Stimulated activated CD8-positive, alpha-beta memory T cell treated with anti-CD3 and anti-CD28 coated beads, Interleukin-4, amount 100 ng/mL, for 4 hours (primary cell): ENCODE measurements around the gene GTF3C2.
A peak's percentile ranks its signal among the peaks of the same experiment; 100 is the strongest.

Experiments
- DNase-seq, 2 donors: peaks; one replicate each; pipeline ENCODE4 v3.0.0-alpha.2; 2020; ENCODE audit warnings: low read depth in 2 of 2, low spot score in 1 of 2

GTF3C2 gene

DNA sequence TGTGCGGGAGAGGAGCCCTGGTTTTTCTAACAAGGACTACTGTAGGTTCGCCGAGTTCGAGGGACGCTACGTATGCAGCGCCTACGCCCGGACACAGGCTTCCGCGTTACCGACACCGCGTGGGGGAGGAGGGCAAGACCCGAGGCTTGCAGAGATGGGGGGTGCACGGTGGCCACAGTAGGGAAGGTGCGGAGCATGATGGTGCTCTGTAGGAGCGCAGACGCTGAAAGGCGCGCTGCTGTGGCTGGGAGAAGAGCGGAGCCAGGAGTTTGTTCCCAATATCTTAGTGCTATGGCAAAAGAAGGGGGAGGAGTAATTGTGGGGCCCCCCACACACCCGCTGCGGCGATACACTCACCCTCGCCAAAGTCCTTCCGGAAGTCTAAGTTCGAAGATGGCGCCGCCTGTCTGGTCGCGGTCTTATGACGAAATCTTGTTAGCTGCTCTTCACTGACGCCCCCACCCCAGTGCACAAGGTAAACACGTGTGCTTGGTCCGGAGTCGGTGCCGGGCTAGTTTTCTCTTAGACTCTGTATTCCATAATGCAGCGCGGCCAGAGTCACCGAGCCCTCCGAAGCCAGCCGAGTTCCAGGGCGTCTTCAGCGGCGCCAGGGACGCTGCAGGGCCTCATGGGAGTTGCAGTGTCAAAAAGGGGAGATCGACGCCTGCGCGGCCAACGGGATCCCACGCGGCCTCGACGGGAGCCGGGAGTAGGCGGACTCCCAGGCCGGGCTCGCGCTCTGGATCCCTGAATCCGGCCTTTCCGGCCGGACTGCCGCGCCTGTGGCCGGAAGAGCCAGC, at the start of gene GTF3C2:
Gene GTF3C2, minus strand, starts transcription at position 383 of the 800 bp plus-strand sequence. CDS start 13,210 bp downstream, outside the sequence.
- peak; percentile 88 to 89 for DNase-seq

DNA sequence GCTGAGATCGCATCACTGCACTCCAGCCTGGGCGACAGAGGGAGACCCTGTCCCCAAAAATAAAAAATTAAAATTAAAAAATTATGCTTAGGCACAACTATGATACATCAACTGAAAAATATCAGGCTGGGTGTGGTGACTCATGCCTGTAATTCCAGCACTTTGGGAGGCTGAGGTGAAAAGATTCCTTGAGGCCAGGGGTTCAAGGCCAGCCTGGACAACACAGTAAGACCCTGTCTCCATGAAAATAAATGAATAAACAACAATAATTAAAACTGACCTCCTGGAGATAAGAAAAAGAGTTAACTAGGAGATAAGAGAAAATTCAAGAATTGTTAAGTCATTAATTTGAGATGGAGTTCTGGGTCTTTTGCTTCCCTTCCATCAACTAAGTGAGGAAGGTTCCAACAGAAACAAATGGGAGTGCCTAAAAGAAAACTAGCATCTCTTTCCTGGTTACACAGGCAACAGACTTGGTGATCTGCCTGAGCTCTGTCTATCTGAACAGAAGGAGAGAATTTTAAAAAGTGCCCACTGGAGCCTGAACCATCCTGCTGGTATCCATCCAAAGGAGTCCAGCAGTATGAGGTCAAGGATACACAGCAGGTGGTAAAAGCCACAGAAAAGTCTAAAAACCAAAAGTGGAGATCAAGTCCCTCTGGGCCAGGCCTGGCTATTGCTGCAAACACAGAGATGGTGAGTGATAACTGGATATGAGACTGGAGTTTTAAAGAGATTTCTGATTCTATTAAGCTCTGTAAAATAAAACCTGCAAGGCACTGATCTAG, 44.0 kb upstream of the GTF3C2 start:
- DNase-seq: no peak

GRCh38 chr2:27398962-27399361, 42.4 kb upstream of the GTF3C2 start:
- DNase-seq: no peak

DNA sequence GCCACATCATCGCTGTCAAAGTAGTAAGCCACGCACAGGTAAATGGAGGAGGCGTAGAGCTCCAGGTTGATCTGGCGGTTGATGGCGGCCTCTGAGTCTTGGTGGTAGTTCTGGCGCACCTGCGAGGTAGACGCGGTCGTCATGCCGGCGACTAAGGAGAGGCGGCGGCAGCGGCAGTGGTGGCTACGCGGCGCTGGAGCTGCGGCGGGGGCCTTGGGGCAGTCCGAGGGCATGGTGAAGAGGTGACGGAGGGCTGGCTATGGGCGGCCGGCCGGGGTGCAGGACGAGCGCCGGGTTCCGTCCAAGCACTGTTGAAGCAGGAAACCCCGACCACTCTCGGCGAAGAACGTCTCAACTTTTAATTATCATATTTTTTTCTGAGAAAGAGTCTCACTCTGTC, 36.7 kb upstream of the GTF3C2 start:
- DNase-seq: no peak

GRCh38 chr2:27390822-27391679, 34.5 kb upstream of the GTF3C2 start:
- no peak for DNase-seq

DNA sequence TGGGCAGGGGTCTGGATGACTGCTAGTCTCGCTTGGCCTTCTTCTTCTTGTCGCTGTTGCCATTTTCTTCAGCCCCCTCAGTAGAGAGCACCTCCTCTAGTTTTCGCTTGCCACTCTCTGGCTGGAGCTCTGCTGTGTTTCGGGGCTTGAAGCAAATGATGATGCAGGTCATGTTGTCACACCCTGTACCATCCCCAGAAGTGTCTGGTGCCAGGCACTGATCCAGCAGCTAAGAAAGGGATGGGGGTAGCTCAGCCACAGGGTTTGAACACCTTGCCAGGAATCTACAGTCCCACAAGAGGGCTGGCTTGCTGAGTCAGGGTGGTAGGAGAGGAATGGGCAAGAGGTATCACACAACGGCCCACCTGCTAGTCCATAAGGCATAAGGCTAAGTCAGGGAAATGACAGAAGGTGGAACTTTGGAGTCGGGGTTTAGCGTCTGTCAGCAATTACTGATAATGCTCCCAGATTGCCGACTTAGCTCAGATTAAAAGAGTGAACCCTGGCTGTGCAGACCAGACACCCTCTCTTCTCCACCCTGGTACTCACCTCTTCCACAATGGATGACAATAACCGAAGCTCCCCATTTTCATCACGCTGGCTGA, 25.1 kb upstream of the GTF3C2 start:
- DNase-seq: no peak

- peak; percentile 72 to 80 for DNase-seq
Observed at GRCh38 chr2:27380626-27381545, 24.3 kb upstream of the GTF3C2 start, which contains the start of gene ZNF513. Gene ZNF513, minus strand, starts transcription at chr2:27380734. Its CDS starts 208 bp downstream, at chr2:27380526.

- DNase-seq: no peak
Observed at GRCh38 chr2:27379836-27380625, 23.5 kb upstream of the GTF3C2 start.

DNA sequence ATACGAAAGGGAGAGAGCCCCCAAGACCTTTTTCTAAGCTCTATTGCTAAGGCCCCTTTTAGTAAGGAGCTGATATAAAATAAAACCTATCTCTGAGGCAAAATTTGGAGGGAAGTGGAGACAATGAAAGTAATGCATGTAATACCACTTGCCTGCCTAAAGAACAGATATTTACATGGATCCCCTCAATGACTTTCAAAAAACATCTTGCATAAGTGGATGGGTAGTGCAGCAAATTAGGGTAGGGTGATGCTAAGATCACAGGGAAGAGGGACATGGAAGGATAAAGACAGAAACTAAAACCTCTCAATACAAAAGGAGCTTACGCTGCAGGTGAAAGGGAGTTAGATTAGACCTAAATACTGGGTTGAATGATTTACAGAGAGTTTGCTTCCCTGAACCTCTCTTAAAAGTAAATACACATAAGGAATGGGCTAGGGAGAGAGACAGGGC, 22.8 kb upstream of the GTF3C2 start:
- DNase-seq: no peak

DNA sequence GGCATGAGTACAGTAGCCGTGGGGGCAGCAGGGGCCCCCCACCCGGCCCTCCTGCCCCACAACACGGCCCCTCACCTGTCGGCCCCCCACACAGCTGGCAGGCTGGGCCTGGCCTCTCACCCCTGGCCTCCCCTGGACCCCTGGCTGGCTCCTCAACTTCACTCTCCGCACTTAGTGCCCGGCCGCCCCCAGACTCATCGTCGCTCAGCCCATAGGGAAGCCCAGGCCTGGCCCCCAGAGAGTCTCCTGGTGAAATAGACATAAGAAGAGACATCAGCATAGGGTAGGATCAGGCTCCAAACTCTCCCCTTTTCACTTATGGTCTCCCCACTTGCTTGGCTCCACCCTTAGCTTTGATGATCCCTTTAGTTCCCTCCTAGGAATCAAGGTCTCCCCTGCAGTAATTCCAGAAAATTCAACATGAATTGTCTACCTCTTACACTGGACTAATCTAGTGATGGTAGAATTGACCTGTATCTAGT, 22.3 kb upstream of the GTF3C2 start:
- DNase-seq: no peak

DNA sequence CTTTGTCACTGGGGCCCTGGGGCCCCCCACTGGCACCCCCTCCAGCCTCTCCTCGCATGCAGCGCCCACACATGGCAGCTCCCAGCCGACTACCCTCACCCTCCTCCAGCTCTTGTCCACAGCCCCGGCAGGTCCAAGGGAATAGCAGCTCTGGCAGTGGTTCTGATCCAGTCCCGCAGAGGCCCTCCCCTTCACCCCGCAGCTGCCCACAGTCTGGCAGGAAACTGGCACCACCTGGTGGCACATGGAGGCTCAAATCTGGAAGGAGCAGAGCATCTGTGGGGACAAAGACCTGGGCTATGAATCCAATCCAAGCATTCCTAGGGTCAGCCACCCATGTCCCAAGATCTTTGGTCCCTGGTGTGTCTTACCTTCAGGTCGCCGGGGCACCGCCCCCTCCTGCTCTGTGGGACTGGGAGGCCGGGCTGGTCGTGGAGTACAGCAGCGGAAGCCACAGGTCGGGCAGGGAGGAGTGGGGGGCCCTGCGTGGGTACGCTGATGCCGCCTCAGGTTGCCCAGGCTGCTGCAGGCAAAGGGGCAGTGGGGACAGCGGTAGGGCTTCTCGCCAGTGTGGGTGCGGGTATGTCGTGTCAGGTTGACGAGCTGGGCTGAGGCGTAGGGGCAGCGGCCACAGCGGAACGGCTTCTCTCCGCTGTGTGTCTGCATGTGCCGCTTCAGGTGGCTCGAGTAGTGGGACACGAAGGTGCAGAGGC, 21.7 kb upstream of the GTF3C2 start:
- DNase-seq: no peak

GRCh38 chr2:27377618-27378095, 21.1 kb upstream of the GTF3C2 start:
- DNase-seq: no peak

- DNase-seq: no peak
Observed at GRCh38 chr2:27376866-27377617, 20.5 kb upstream of the GTF3C2 start.

DNA sequence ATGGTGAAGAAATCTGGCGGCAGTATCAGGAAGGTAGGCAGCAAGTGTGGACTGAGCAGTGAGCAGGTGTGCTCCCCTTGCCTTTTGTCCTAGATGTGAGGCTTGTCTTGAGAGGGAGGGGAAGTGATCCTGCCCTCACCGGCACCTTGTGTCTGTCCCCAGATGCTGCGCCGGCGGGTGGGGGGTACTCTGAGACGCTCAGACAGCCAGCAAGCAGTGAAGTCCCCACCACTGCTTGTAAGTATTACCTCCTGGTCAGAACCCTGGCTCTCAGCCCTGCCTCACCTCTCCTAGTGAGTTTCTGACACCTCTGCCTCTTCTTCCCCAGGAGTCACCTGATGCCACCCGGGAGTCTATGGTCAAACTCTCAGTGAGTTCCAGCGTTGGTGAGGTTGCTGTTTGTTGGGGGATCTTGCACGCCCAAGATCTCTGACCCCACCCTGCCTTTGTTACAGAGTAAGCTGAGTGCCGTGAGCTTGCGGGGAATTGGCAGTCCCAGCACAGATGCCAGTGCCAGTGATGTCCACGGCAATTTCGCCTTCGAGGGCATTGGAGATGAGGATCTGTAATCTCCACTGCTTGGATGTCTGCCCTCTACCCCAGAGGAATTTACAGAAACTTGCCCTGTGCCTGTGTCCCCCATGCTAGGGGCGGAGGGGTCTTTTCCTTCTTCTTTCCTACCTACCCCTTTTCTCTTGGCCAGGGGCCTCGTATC, 19.7 kb upstream of the GTF3C2 start:
- no peak for DNase-seq

DNA sequence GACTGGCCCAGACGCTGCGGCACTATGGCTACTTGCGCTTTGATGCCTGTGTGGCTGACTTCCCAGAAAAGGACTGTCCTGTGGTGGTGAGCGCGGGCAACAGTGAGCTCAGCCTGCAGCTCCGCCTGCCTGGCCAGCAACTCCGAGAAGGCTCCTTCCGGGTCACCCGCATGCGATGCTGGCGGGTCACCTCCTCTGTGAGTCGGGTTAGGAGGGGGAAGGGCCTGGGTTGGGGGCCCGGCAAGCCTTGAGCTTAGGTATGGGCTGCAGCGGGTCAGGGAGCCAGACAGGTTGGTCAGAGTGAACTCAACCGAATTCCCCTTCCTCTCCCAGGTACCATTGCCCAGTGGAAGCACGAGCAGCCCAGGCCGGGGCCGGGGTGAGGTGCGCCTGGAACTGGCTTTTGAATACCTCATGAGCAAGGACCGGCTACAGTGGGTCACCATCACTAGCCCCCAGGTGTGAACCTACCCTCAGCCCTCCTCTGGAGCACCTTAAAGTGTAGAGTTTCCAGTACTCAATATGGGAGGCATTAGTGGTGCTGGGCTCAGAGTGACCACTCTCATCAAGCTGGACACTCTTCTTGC, 19.0 kb upstream of the GTF3C2 start:
- DNase-seq: no peak

GRCh38 chr2:27373567-27373966, 17.0 kb upstream of the GTF3C2 start:
- DNase-seq: no peak
